GM12873 (cell line): ENCODE results near the gene SLC44A5.

Source experiments
- TF ChIP-seq, protein P1 (sequence below): IDR thresholded peaks from 2 replicates; pipeline ENCODE4 v1.5.1; 2012; ENCODE audit warnings: low read depth, mild to moderate bottlenecking, moderate library complexity, low read length, control low read depth; ENCODE audit not compliant: insufficient read depth; ENCODE audit errors: missing control alignments

Gene SLC44A5

DNA sequence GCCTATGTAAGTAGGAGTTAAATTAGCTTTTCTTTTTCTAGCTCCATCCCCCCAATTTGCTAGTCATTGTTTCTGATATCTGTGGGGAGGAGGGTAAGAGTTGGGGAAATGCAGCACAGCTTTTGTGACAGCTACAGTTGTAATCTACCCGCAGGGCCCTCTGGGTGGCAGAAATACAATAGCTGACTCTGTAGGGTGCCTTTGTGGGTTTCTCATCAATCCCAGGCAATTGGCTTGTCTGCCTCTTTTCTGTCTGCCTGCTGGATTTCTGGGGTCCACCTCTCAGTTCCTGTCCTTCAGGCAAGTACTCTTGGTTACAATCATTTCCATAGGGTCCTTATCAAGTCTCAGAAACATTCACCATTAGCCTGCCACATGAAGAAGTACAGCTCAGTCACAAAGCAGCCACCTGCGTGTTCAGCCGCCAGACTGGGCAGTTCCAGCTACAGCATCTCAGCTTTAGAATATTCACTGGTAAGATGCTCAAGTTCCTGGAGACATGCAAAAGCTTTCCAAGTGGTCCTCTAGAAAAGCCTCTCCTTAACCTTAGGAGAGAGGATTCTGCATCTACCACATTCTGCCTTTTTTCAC, 19.2 kb upstream of the SLC44A5 start:
- TF ChIP-seq, protein P1, sequence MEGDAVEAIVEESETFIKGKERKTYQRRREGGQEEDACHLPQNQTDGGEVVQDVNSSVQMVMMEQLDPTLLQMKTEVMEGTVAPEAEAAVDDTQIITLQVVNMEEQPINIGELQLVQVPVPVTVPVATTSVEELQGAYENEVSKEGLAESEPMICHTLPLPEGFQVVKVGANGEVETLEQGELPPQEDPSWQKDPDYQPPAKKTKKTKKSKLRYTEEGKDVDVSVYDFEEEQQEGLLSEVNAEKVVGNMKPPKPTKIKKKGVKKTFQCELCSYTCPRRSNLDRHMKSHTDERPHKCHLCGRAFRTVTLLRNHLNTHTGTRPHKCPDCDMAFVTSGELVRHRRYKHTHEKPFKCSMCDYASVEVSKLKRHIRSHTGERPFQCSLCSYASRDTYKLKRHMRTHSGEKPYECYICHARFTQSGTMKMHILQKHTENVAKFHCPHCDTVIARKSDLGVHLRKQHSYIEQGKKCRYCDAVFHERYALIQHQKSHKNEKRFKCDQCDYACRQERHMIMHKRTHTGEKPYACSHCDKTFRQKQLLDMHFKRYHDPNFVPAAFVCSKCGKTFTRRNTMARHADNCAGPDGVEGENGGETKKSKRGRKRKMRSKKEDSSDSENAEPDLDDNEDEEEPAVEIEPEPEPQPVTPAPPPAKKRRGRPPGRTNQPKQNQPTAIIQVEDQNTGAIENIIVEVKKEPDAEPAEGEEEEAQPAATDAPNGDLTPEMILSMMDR, result no peak

DNA sequence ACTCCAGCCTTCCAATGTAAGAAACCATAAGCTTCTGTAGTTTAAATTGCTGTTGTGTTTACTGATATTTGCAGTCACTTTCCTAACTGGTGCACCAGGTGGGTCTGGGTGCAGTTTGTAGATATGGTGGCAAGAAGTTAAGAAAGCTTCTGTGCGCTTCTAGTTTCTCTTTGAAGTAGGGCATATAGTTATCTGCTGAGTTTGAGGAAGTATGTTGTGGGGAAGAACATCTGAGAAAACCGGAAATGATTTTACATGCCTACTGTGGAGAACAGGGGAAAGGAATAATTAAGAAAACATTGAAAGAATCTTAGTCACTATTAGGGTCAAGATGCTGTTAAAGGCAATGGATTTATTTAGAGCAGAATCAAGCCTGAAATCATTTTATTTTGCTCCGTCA, 14.9 kb upstream of the SLC44A5 start:
- TF ChIP-seq, protein P1, result no peak

GRCh38 chr1:75618382-75618781, 7.5 kb upstream of the SLC44A5 start:
- TF ChIP-seq, protein P1, result no peak

DNA sequence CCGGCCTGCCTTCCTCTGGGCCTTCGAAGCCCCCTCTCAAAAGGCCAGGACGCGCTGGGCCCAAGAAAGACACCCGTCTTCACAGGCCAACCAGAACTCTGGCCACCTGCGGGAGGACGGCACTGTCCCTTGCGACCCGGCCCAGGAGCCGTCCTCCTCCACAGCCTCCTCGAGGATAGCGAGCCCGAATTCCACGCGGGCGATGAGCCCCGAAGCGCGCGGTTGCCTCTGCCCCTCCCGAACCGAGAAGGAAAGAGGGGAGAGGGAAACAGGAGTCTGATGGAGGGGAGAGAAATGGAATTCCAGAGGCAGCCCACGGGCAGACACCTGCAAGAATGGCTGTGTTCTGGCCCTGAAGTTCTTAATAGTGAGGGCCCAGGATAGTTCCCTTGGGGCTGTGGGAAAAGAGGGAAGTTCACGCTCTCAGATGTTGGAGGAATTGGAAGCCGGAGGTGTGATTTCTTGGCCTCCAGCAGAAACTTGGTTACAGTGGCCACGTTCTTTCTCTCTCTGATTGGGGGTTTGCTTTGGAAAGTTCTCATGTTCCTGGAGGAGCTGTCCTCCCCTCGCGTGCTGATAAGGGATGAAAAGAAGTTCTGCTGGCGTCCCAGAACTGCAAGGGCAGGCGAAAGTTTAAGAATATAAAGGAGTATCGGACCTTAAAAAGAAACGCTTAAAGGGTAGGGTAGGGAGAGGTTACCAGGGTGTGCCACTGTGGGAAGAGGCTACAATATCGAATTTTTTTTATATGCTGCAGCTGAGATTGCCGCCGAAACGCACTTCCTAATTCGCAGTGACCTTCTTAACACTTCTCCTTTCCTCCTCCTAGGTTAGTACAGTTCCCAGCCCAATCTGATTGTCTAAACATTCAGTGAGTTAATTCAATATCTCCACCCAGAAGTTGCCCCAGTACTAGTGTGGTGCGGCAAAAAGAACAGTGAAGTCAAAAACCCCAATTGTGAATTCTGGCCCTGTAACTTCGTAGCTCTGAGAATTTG, 5.8 kb upstream of the SLC44A5 start:
- TF ChIP-seq, protein P1, result no peak

GRCh38 chr1:75615613-75616435, 4.9 kb upstream of the SLC44A5 start:
- TF ChIP-seq, protein P1, result no peak

DNA sequence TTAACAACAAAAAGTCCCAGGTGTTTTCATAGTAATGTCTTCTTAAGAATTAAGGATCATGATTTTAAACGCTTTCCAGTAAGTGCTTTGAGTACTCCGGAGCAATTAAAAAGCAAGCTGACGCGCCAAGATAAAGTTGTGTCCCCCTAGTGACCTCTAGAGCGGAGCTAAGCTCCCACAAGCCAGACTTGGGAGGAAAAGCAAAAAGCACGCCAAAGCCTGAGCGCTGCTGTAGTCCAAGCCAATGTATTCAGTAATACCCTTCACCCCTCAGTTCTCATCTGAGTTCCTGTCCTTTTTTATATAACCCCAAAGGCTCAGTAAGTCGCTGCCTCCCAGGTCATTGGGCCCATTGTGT, 3.5 kb upstream of the SLC44A5 start:
- TF ChIP-seq, protein P1, result no peak

DNA sequence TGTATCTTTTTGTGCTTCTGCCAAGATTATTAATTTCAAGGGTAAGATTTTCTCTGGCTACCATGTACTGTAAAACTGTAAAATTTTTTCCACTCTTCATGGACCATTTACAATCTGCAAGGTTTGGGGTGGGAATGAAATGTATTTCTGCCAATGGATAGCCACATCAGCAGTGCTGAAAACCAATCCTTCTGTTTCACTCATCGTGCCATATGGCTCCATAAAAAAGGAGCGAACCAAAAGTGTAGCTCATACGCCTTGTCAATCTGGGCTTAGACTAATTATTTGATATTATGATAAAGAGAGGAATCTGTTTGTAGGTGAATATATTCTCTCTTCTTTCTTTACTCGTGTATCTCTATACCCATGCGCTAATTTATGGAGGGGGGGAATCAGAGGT, 3.0 kb upstream of the SLC44A5 start:
- TF ChIP-seq, protein P1, result no peak
